Measurements from ENCODE around the gene SMIM15. TPM values are rescaled to one million over a fixed set of nuclear protein-coding genes. Genes with fewer than 3 reads are reported as not detected.

The SMIM15 gene
- polyA plus RNA-seq (2011; rRNA removed) (30.4 and 42.0 TPM in 2 replicates), polyA minus RNA-seq (2011; rRNA and poly(A)+ RNA removed) (18.2 and 20.3 TPM in 2 replicates)

DNA sequence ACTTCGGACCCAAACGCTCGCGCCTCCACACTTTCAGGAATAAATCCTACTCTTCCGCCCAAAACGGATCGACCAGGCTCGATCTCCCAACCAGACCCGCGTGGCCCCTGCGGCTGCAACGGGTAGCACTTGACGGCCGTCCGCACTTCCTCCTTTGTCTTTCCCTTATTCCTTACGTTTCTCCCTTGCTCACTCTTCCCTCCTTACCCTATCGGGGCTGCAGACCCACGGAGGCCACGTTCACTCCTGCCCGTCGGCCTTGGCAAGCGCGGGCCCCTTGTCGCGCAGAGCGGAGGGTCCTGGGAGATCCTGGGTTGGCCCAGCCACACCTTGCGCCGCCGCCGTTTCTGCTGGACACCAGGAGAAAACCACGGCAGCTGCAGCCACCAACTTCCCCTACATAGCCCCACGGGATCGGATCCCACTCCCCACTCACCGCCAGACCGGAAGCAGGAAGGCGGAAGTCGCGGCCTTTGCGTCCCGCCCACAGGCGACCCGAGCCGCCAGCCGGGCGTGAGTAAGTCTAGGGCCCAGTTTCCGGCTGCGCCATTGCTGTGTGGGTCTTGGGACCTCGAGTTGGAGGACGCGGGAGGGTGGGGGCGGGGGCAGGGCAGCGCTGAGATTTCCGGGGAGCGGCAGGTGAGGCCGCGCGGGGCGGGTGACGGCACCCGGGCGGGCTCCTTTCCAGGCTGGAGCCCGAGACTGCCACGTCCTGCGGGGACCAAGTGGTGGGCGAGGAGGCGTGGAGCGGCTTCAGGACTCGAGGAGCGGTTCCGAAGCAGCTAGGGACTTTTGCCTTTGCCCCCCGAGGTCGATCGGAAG lies at the start of gene SMIM15:
TSS of gene SMIM15 (minus strand) at position 459 of the 822 bp plus-strand sequence. CDS start 2,297 bp downstream, outside the sequence.
- peak within 1 kb of the TSS; percentile 96 for H3K4me3 ChIP-seq (ENCODE audit: low read depth, low read length)
- CTCF ChIA-PET, result interaction anchor here (0.7 kb wide), 1 partner anchor 381 kb away, joined by 3 read pairs; no protein-coding TSS in a partner anchor
- POLR2A ChIA-PET, result interaction anchor here (0.7 kb wide), 1 partner anchor 169 kb away, joined by 3 read pairs; no protein-coding TSS in a partner anchor
- peak; percentile 39 for DNase-seq (ENCODE audit: low read depth)
- TF ChIP-seq CTCF (IDR thresholded peaks at IDR 0.05; ENCODE audit: insufficient read depth, low read depth, low read length), result no peak
- no peaks in the 10 kb centered on the region for H3K27me3 ChIP-seq (ENCODE audit: control insufficient read depth, insufficient read depth, low read length)
- H3K36me3 ChIP-seq (ENCODE audit: control insufficient read depth, insufficient read depth, low read length), result peaks cover 4% of the 10 kb centered on the region

DNA sequence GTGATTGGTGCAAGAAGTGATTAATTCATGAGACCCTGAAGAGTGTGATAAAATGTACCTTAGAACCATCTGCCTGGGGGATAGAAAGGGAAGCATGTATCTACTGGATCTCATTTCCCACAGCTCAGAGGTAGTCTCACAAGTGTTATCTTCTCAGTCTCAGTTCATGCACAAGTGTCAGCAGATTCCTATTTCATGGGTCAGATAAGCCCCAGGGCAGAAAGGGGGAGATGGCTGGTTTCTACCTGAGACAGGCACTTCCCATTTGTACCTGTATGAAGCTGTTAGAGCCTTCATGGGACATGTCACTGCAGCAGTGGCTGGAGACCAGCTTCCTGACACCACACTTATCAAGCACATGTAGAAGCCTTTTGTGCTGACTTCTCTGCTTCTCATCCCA lies 45.6 kb upstream of the SMIM15 start:
- CTCF ChIA-PET, result no interaction called here
- no peak for DNase-seq (ENCODE audit: low read depth)
- Histone ChIP-seq H3K36me3 (ENCODE audit: control insufficient read depth, insufficient read depth, low read length) (no peaks in the 10 kb centered on the region), H3K27me3 (ENCODE audit: control insufficient read depth, insufficient read depth, low read length) (0 out of 2 replicates have a peak, but pooled peaks cover 2% of the 10 kb centered on the region), H3K4me3 (ENCODE audit: low read depth, low read length) (no peak overlapping the region)
- TF ChIP-seq CTCF (IDR thresholded peaks at IDR 0.05; ENCODE audit: insufficient read depth, low read depth, low read length), result no peak
- POLR2A ChIA-PET, result no interaction called here

- H3K27me3 ChIP-seq (ENCODE audit: control insufficient read depth, insufficient read depth, low read length), result no peaks in the 10 kb centered on the region
- no peaks in the 10 kb centered on the region for H3K36me3 ChIP-seq (ENCODE audit: control insufficient read depth, insufficient read depth, low read length)
- ChIA-PET CTCF (no interaction called here), POLR2A (no interaction called here)
- TF ChIP-seq CTCF (IDR thresholded peaks at IDR 0.05; ENCODE audit: insufficient read depth, low read depth, low read length), result no peak
- no peak for DNase-seq (ENCODE audit: low read depth)
- no peak overlapping the region for H3K4me3 ChIP-seq (ENCODE audit: low read depth, low read length)
Observed at GRCh38 chr5:61205013-61205412, 42.7 kb upstream of the SMIM15 start.

DNA sequence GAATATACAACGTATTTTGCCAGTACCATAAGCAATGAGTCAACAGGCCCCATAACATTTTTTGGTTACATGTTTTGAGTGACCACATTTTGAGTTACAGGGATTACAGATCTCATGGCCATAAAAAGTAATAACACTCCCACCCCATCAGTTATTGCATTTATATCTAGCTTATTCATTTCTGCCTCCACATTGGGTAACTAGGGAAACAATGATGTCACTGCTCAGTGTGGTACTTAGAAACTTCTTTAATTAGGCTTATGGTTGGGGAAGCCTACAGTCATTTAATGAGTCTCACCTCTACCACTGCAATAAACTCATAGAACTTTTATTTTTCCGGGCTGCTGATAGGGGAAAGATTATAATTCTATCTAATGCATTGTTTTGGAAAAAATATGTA lies 39.9 kb upstream of the SMIM15 start:
- CTCF ChIA-PET, result interaction anchor here (1.1 kb wide), 1 partner anchor 12 kb away, joined by 4 read pairs; no protein-coding TSS in a partner anchor
- POLR2A ChIA-PET, result no interaction called here
- Histone ChIP-seq H3K36me3 (ENCODE audit: control insufficient read depth, insufficient read depth, low read length) (no peaks in the 10 kb centered on the region), H3K4me3 (ENCODE audit: low read depth, low read length) (no peak overlapping the region), H3K27me3 (ENCODE audit: control insufficient read depth, insufficient read depth, low read length) (no peaks in the 10 kb centered on the region)
- TF ChIP-seq CTCF (IDR thresholded peaks at IDR 0.05; ENCODE audit: insufficient read depth, low read depth, low read length), result no peak
- DNase-seq (ENCODE audit: low read depth), result peak; percentile 26

GRCh38 chr5:61200582-61201155 lies 38.4 kb upstream of the SMIM15 start:
- no peak overlapping the region for H3K4me3 ChIP-seq (ENCODE audit: low read depth, low read length)
- no peak for TF ChIP-seq CTCF (IDR thresholded peaks at IDR 0.05; ENCODE audit: insufficient read depth, low read depth, low read length)
- H3K27me3 ChIP-seq (ENCODE audit: control insufficient read depth, insufficient read depth, low read length), result no peaks in the 10 kb centered on the region
- H3K36me3 ChIP-seq (ENCODE audit: control insufficient read depth, insufficient read depth, low read length), result no peaks in the 10 kb centered on the region
- ChIA-PET CTCF (no interaction called here), POLR2A (no interaction called here)
- DNase-seq (ENCODE audit: low read depth), result no peak
